ENCODE data around the gene STAG3. TPM values are rescaled to one million over a fixed set of nuclear protein-coding genes. Genes with fewer than 3 reads are reported as not detected.
A peak's percentile ranks its signal among the peaks of the same experiment; 100 is the strongest.
"Not testable (repeated sequence)": the region's sequence is repeated elsewhere in the genome, so short reads cannot be mapped to it uniquely, and the experiment has no call there.

Gene STAG3
- total RNA-seq, 1 experiment from 2014 or later = 0.35 TPM

GRCh38 chr7:100174582-100174981 lies 3.1 kb upstream of the STAG3 start:
- DNase-seq (ENCODE audit: low spot score) = no peak

- no peak for DNase-seq (ENCODE audit: low spot score)
Measured at GRCh38 chr7:100175296-100175935, 2.3 kb upstream of the STAG3 start.

GRCh38 chr7:100176096-100177044 lies 1.3 kb upstream of the STAG3 start:
- DNase-seq (ENCODE audit: low spot score) = no peak

- DNase-seq (ENCODE audit: low spot score) = not testable (repeated sequence)
Measured at GRCh38 chr7:100180084-100180483, 2.4 kb downstream of the STAG3 start.

GRCh38 chr7:100182616-100183015 lies 4.9 kb downstream of the STAG3 start:
- not testable (repeated sequence) for DNase-seq (ENCODE audit: low spot score)

GRCh38 chr7:100183090-100183489 lies 5.4 kb downstream of the STAG3 start:
- DNase-seq (ENCODE audit: low spot score) = not testable (repeated sequence)

- no peak for DNase-seq (ENCODE audit: low spot score)
Measured at GRCh38 chr7:100185726-100186125, 8.0 kb downstream of the STAG3 start.

- DNase-seq (ENCODE audit: low spot score) = no peak
Measured at GRCh38 chr7:100189061-100189460, 11.3 kb downstream of the STAG3 start.

- DNase-seq (ENCODE audit: low spot score) = peak; percentile 52
Measured at GRCh38 chr7:100190048-100190711, 12.5 kb downstream of the STAG3 start.

- no peak for DNase-seq (ENCODE audit: low spot score)
Measured at GRCh38 chr7:100191775-100192174, 14.1 kb downstream of the STAG3 start.

- not testable (repeated sequence) for DNase-seq (ENCODE audit: low spot score)
Measured at GRCh38 chr7:100192281-100192862, 14.7 kb downstream of the STAG3 start.

GRCh38 chr7:100192969-100193368 lies 15.3 kb downstream of the STAG3 start:
- no peak for DNase-seq (ENCODE audit: low spot score)

GRCh38 chr7:100195222-100195621 lies 17.5 kb downstream of the STAG3 start:
- no peak for DNase-seq (ENCODE audit: low spot score)

GRCh38 chr7:100195901-100196322 lies 18.2 kb downstream of the STAG3 start:
- DNase-seq (ENCODE audit: low spot score) = not testable (repeated sequence)

GRCh38 chr7:100198266-100198665 lies 20.5 kb downstream of the STAG3 start:
- no peak for DNase-seq (ENCODE audit: low spot score)

GRCh38 chr7:100200693-100201092 lies 23.0 kb downstream of the STAG3 start:
- no peak for DNase-seq (ENCODE audit: low spot score)

GRCh38 chr7:100204454-100204853 lies 26.7 kb downstream of the STAG3 start:
- DNase-seq (ENCODE audit: low spot score) = no peak

- no peak for DNase-seq (ENCODE audit: low spot score)
Measured at GRCh38 chr7:100208911-100209408, 31.2 kb downstream of the STAG3 start.

GRCh38 chr7:100209493-100209892 lies 31.8 kb downstream of the STAG3 start:
- DNase-seq (ENCODE audit: low spot score) = no peak

- DNase-seq (ENCODE audit: low spot score) = no peak
Measured at GRCh38 chr7:100210805-100211204, 33.1 kb downstream of the STAG3 start.

GRCh38 chr7:100211342-100211780 lies 33.6 kb downstream of the STAG3 start:
- no peak for DNase-seq (ENCODE audit: low spot score)
